SK-N-MC (cell line): ENCODE results near the gene LATS2.

Experiments used
- DNase-seq: peaks from one replicate; pipeline ENCODE4 v3.0.0-alpha.2; 2011; ENCODE audit warnings: low read depth, low spot score
- H3K27ac ChIP-seq: fragments of 200-600 bp; sonication (generic); 2 replicates; pipeline ENCODE4 v1.5.1; 2016; ENCODE audit warnings: mixed run types
- H3K36me3 ChIP-seq: fragments of 200-600 bp; sonication (generic); 2 replicates; pipeline ENCODE4 v1.6.1; 2017; ENCODE audit warnings: antibody characterized with exemption, low read length, mixed read lengths; ENCODE audit not compliant: insufficient read depth
- H3K4me3 ChIP-seq: fragments of 200-600 bp; sonication (generic); 2 replicates; pipeline ENCODE4 v1.5.1; 2016
- H3K9ac ChIP-seq: fragments of 200-600 bp; sonication (generic); 2 replicates; pipeline ENCODE4 v1.8.0; 2017; ENCODE audit warnings: mixed run types, mixed read lengths; ENCODE audit not compliant: insufficient read length
- H3K9me3 ChIP-seq: fragments of 200-600 bp; sonication (generic); 2 replicates; pipeline ENCODE4 v1.6.1; 2017; ENCODE audit warnings: low read depth, mild to moderate bottlenecking, antibody characterized with exemption, low read length, moderate library complexity, mixed read lengths
- EZH2 ChIP-seq: fragments of 200-600 bp; sonication (generic); IDR thresholded peaks from one replicate; pipeline ENCODE4 v1.6.1; 2017; ENCODE audit warnings: antibody characterized with exemption
- FOXP2 ChIP-seq: optimal IDR thresholded peaks from 2 replicates; pipeline ENCODE3; 2011; ENCODE audit warnings: mild to moderate bottlenecking, moderate library complexity; ENCODE audit not compliant: insufficient read depth; ENCODE audit errors: extremely low read length, control extremely low read depth
- POLR2AphosphoS5 ChIP-seq: IDR thresholded peaks from 2 replicates; pipeline ENCODE4 v1.6.1; 2012; ENCODE audit warnings: mild to moderate bottlenecking, low read depth, low read length, borderline replicate concordance

LATS2 gene

DNA sequence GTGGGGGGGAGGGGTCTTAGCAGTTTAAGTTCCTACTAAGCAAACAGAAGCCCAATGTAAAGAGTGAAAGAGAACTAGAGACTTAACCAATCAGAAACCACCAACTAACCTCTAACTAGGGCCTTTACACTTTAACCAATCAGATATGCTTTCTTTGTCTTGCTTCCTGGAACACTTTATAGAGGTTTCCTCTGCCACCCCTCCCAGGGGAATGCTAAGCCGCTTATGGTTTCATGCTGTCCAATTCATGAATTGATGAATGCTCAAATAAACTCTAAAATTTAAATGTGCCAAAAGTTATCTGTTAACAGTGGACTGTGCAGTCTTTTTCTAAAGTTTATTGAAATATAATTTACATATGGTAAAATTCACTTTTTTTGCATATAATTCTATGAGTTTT lies 33.9 kb upstream of the LATS2 start:
- DNase-seq = no peak
- Histone ChIP-seq H3K4me3 (no peak overlapping the region), H3K36me3 (no peaks in the 10 kb centered on the region), H3K27ac (no peak overlapping the region), H3K9me3 (no peaks in the 10 kb centered on the region), H3K9ac (no peak overlapping the region)
- no peak for TF ChIP-seq POLR2AphosphoS5
- no peak for TF ChIP-seq EZH2
- TF ChIP-seq FOXP2 = no peak

DNA sequence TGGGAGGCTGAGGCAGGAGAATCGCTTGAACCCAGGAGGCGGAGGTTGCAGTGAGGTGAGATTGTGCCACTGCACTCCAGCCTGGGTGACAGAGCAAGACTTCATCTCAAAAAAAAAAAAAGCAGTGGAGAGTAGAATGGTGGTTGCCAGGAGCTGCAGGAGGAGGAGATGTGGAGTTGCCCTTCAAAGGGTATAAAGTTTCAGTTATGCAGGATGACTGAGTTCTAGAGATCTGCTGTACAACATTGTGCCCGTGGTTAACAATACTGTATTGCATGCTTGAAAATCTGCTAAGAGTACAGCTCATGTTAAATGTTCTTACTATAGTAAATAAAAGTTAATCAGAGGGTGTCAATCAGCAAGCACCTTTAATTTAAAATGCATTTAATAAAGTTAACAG lies 28.4 kb upstream of the LATS2 start:
- Histone ChIP-seq H3K36me3 (no peaks in the 10 kb centered on the region), H3K9me3 (no peaks in the 10 kb centered on the region), H3K9ac (no peak overlapping the region), H3K4me3 (no peak overlapping the region), H3K27ac (no peak overlapping the region)
- TF ChIP-seq FOXP2 (no peak), EZH2 (no peak), POLR2AphosphoS5 (no peak)
- DNase-seq = no peak

- H3K9me3 ChIP-seq = no peaks in the 10 kb centered on the region
- H3K9ac ChIP-seq = no peak overlapping the region
- no peak for DNase-seq
- no peaks in the 10 kb centered on the region for H3K36me3 ChIP-seq
- no peak for TF ChIP-seq POLR2AphosphoS5
- TF ChIP-seq EZH2 = no peak
- no peak for TF ChIP-seq FOXP2
- H3K4me3 ChIP-seq = no peak overlapping the region
- no peak overlapping the region for H3K27ac ChIP-seq
These were observed 27.1 kb upstream of the LATS2 start for GRCh38 chr13:21088534-21088933.

DNA sequence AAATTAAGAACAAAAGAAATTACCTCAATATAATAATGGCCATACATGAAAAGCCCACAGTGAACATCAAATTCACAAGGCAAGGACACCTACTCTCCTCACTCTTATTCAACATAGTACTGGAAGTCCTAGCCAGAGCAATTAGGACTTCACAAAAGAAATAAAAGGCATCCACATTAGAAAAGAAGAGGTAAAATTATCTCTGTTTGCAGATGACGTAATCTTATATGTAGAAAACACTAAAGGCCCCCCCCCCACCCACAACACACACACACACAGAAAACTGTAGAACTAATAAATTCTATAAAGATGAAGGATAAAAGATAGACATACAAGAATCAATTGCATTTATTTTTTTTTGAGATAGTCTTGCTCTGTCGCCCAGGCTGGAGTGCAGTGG lies 25.5 kb upstream of the LATS2 start:
- TF ChIP-seq POLR2AphosphoS5 (no peak), EZH2 (no peak), FOXP2 (no peak)
- Histone ChIP-seq H3K4me3 (no peak overlapping the region), H3K9me3 (no peaks in the 10 kb centered on the region), H3K9ac (no peak overlapping the region), H3K27ac (no peak overlapping the region), H3K36me3 (no peaks in the 10 kb centered on the region)
- no peak for DNase-seq

GRCh38 chr13:21081926-21082325 lies 20.5 kb upstream of the LATS2 start:
- Histone ChIP-seq H3K27ac (no peak overlapping the region), H3K36me3 (no peaks in the 10 kb centered on the region), H3K4me3 (no peak overlapping the region), H3K9ac (no peak overlapping the region), H3K9me3 (no peaks in the 10 kb centered on the region)
- TF ChIP-seq EZH2 (no peak), FOXP2 (no peak), POLR2AphosphoS5 (no peak)
- DNase-seq = no peak

- Histone ChIP-seq H3K36me3 (no peaks in the 10 kb centered on the region), H3K4me3 (0 out of 2 replicates have a peak overlapping the region, but pooled peaks have one; percentile 38), H3K27ac (peak overlapping the region; percentile 97), H3K9ac (no peak overlapping the region), H3K9me3 (no peaks in the 10 kb centered on the region)
- DNase-seq = no peak
- TF ChIP-seq EZH2 (no peak), FOXP2 (no peak), POLR2AphosphoS5 (no peak)
These were observed 19.2 kb upstream of the LATS2 start for GRCh38 chr13:21080593-21080891.

DNA sequence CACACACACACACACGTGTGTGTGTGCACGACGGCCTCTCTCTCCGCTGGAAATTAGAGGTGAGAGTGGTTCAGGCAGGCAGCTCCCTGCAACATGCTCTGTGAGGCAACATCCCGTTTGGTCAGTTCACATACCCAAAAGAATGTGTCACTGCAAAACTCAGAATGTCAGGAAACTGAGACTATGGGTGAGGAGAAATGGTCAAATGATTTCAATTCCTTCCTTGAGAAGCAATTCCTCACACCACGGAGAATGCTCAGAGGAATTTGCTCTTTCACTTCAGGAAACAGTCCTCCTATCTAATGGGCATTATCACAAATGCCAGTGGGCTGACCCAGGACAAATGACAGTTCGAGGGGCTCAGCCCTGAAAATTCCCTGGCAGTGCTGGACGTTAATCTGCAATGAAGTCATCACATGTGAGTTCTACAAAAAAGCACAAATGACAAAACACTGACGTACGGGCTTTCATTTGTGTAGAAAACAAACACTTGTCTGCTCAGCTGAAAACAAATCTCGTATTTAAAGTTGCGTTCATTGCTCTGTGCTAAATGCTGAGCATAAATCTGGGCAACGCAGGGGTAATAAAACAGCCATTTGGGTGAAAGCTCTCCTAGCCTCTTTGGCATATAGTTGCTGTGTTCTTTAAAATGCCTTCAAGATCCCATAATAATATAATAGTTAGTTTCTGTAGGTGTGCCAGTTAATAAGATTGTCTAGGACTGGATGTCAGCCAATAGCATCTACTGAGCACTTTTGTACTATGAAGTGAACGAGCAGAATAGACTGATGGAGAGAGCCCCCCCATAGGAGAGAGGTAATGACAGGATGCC lies 18.6 kb upstream of the LATS2 start:
- no peak for DNase-seq
- peak overlapping the region; percentile 38; the same call in 1 of the 2 replicates for H3K4me3 ChIP-seq
- peak overlapping the region; percentile 97 for H3K27ac ChIP-seq

DNA sequence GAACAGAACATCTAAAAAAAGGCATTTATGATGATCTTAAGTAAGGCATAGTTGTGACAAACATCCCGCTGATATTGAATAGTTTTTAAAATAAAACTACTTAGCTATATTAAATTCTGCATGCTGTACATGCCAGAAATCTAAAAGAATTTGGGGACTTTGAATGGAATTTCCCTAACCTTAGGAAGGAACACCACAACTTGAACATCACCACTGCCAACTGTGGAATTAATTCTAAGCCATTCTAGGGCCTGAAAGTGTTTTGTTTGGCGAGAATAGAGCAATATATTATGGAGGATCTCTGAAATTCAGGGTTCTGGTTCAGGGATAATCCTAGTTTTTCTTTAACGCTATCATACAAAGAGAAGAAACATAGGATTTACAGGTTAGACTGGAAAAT lies 17.8 kb upstream of the LATS2 start:
- Histone ChIP-seq H3K36me3 (no peaks in the 10 kb centered on the region), H3K27ac (peak overlapping the region; percentile 97), H3K4me3 (peak overlapping the region; percentile 51), H3K9me3 (no peaks in the 10 kb centered on the region), H3K9ac (peak overlapping the region; percentile 30)
- TF ChIP-seq POLR2AphosphoS5 = no peak
- TF ChIP-seq EZH2 = no peak
- no peak for TF ChIP-seq FOXP2
- DNase-seq = no peak

More for the DNA sequence above, 18.6 kb upstream of the LATS2 start:
- H3K36me3 ChIP-seq = no peaks in the 10 kb centered on the region
- TF ChIP-seq EZH2 (no peak), POLR2AphosphoS5 (no peak), FOXP2 (no peak)
- peak overlapping the region; percentile 30 for H3K9ac ChIP-seq
- H3K9me3 ChIP-seq = no peaks in the 10 kb centered on the region

- Histone ChIP-seq H3K36me3 (no peaks in the 10 kb centered on the region), H3K27ac (peak overlapping the region; percentile 97), H3K9ac (peak overlapping the region; percentile 6), H3K4me3 (peak overlapping the region; percentile 51), H3K9me3 (no peaks in the 10 kb centered on the region)
- DNase-seq = no peak
- TF ChIP-seq POLR2AphosphoS5 = no peak
- no peak for TF ChIP-seq EZH2
- no peak for TF ChIP-seq FOXP2
These were observed 17.1 kb upstream of the LATS2 start for GRCh38 chr13:21078501-21078900.
